ENCODE data around the gene ADGRG7.

DNA sequence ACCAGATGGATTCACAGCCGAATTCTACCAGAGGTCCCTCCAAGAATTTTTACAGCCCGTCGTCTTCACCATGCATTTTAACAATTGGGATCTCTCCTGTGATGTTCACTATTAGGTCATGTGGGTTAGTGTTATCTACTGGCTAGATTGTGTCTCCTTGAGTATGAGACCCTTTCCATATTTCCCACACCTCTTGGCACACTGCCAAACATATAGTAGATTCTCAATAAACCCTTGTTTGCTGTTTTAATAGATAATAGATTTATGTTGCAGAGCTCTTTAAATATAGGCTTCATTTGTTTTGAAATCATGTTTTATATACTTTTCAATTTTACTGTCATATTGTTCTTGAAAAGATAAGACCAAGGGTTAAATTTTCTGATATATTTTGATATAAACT, 34.9 kb upstream of the ADGRG7 start:
- TF ChIP-seq, protein P1, sequence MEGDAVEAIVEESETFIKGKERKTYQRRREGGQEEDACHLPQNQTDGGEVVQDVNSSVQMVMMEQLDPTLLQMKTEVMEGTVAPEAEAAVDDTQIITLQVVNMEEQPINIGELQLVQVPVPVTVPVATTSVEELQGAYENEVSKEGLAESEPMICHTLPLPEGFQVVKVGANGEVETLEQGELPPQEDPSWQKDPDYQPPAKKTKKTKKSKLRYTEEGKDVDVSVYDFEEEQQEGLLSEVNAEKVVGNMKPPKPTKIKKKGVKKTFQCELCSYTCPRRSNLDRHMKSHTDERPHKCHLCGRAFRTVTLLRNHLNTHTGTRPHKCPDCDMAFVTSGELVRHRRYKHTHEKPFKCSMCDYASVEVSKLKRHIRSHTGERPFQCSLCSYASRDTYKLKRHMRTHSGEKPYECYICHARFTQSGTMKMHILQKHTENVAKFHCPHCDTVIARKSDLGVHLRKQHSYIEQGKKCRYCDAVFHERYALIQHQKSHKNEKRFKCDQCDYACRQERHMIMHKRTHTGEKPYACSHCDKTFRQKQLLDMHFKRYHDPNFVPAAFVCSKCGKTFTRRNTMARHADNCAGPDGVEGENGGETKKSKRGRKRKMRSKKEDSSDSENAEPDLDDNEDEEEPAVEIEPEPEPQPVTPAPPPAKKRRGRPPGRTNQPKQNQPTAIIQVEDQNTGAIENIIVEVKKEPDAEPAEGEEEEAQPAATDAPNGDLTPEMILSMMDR (IDR thresholded peaks at IDR 0.05) = no peak
- TF ChIP-seq POLR2A (IDR thresholded peaks at IDR 0.05) (no peak), POLR2AphosphoS5 (IDR thresholded peaks at IDR 0.05) (no peak)

Data from transverse colon (tissue), 4 donors.